ENCODE data around the gene CASS4.

Gene CASS4

DNA sequence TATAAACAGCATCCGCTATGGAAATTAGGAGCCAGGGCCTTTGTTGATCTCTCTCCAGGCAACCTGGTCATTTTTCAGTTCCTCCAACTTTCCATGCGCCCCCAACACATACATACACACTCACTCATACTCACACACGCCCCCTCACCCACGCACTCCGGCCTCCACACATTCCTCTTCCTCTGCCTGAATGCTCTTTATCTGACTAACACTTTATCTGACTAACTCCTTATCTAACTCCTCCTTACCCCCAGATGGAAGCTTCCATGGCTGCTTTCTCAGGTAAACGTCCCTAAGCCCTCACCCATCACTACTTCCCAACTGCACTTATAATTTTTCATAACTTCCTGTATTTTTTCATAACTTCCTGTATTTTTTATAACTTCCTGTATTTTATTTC, 17.4 kb downstream of the CASS4 start:
- TF ChIP-seq, protein P1, sequence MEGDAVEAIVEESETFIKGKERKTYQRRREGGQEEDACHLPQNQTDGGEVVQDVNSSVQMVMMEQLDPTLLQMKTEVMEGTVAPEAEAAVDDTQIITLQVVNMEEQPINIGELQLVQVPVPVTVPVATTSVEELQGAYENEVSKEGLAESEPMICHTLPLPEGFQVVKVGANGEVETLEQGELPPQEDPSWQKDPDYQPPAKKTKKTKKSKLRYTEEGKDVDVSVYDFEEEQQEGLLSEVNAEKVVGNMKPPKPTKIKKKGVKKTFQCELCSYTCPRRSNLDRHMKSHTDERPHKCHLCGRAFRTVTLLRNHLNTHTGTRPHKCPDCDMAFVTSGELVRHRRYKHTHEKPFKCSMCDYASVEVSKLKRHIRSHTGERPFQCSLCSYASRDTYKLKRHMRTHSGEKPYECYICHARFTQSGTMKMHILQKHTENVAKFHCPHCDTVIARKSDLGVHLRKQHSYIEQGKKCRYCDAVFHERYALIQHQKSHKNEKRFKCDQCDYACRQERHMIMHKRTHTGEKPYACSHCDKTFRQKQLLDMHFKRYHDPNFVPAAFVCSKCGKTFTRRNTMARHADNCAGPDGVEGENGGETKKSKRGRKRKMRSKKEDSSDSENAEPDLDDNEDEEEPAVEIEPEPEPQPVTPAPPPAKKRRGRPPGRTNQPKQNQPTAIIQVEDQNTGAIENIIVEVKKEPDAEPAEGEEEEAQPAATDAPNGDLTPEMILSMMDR (IDR thresholded peaks at IDR 0.05; ENCODE audit: control extremely low read depth, extremely low read depth, low read depth, missing control alignments) = no peak
- DNase-seq (ENCODE audit: extremely low spot score) = no peak
- CTCF ChIA-PET = interaction anchor here (1.0 to 1.8 kb wide), 4 partner anchors 14 to 23 kb away, joined by 4 to 9 read pairs (median 6); partner anchors contain the start of gene CASS4
- POLR2A ChIA-PET = no interaction called here

DNA sequence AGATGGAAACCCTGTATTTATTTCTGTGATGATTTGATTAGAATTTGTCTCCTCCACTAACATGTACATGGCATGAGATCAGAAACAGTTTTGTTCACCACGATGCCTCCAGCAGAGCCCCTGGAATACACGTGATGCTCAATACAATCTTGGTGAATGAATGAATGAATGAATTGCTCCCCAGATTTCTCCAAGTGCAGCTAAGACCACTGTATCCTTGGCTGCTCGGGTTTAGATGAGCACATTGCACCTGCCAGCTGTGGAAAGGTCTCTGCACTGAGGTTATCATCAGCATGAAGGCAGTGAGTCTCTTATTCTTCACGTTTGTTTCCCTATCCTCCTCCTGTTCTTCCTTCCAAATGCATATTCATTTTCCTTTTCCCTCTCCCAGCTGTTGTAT, 17.9 kb downstream of the CASS4 start:
- ChIA-PET CTCF (interaction anchor here (1.0 kb wide), 1 partner anchor 18 kb away, joined by 4 read pairs; no protein-coding TSS in a partner anchor), POLR2A (no interaction called here)
- TF ChIP-seq, protein P1 (IDR thresholded peaks at IDR 0.05; ENCODE audit: control extremely low read depth, extremely low read depth, low read depth, missing control alignments) = no peak
- DNase-seq (ENCODE audit: extremely low spot score) = no peak

DNA sequence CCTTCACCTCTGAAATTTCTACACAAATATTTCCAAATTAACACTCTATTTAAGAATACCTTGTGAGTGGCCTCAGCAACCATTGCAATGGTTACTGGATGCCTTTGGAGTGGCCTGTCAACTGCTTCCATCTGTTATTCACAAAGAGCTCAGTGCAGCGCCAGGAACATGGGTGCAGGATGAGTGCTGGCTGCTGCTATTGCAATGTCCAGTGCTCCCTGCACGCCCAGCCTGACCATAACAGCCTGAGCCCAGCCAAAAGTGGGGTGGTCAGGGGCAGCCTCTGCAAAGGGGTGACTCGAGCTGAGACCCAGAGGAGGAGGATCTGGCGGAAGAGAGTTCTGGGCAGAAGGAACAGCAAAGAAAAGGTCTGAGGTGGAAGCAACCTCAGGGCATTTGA, 18.4 kb downstream of the CASS4 start:
- ChIA-PET POLR2A (no interaction called here), CTCF (interaction anchor here (1.0 kb wide), 1 partner anchor 18 kb away, joined by 4 read pairs; no protein-coding TSS in a partner anchor)
- TF ChIP-seq, protein P1 (IDR thresholded peaks at IDR 0.05; ENCODE audit: control extremely low read depth, extremely low read depth, low read depth, missing control alignments) = no peak
- no peak for DNase-seq (ENCODE audit: extremely low spot score)

DNA sequence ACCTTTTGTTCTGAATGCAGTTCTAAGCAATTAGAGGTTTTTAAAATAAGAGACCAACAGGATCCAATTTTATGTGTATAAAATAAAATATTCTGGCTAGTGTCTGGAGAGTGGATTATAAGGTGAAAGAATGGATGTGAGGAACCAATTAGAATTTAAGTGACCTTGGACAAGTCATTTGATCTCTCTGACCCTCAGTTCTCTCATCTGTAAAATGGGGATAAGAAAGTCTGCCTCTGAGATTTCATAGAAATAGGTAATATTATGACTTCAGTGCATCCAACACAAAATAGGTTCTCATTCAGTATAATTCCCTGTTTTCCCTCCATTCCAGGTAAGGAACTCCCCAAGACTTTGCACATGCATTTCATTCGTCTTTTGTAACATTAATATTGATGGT, 18.9 kb downstream of the CASS4 start:
- CTCF ChIA-PET = no interaction called here
- TF ChIP-seq, protein P1 (IDR thresholded peaks at IDR 0.05; ENCODE audit: control extremely low read depth, extremely low read depth, low read depth, missing control alignments) = no peak
- POLR2A ChIA-PET = no interaction called here
- no peak for DNase-seq (ENCODE audit: extremely low spot score)

DNA sequence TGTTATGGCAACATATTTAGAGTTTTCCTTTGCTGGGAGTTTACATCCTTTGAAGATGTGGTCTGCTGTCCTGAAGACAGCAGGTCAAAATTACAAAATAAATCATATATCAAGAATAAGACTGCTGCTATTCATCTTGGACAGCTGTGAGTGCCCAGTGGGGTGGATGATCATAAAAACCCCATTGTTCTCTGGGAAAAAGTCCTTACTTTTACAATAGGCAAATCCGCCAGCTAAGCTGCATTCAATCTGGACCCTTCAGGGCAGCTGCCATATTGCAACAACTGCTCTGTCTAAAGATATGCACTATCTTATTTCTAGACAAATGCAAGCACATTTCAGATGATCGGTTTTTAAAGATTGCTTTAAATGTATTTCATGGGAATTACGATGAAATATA, 19.4 kb downstream of the CASS4 start:
- TF ChIP-seq, protein P1 (IDR thresholded peaks at IDR 0.05; ENCODE audit: control extremely low read depth, extremely low read depth, low read depth, missing control alignments) = no peak
- ChIA-PET CTCF (no interaction called here), POLR2A (no interaction called here)
- DNase-seq (ENCODE audit: extremely low spot score) = no peak

DNA sequence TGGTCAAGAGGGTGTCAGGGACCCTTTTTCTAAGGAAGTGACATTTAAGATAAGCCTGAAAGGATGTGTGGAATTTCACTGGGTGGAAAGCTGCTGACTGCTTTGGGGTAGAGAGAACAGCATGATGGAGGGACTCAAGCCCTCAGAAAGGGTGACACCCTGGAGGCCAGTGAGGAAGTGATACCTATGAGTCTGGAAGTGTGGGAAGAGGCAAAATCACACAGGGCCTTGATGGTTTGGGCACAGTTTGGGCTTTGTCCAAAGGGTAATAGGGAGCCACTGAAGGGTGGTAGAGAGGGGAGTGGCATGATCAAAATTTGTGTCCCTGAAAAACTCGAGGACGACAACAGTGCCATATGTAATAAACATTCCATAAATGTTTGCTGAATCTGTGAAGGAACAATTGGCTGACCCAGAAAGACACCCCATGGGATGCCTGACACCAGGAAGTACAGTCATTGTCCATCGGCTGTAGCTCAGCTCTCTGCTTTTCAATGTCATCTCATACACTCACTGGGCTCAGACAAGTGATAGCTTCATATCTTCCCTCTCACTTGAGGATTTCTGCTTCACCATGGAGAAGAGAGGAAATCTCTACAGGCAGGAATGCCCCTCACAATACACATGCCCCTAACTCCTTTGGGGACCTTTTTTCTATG, 21.3 kb downstream of the CASS4 start:
- POLR2A ChIA-PET = no interaction called here
- CTCF ChIA-PET = interaction anchor here (1.0 to 2.0 kb wide), 3 partner anchors 10 to 62 kb away, joined by 3 to 5 read pairs (median 4); no protein-coding TSS in a partner anchor
- TF ChIP-seq, protein P1 (IDR thresholded peaks at IDR 0.05; ENCODE audit: control extremely low read depth, extremely low read depth, low read depth, missing control alignments) = no peak
- no peak for DNase-seq (ENCODE audit: extremely low spot score)

Data from GM10248 (cell line).